D721Med (cell line): Measurements from ENCODE around the gene CELA2A.

Source experiments
- DNase-seq: peaks from one replicate; pipeline ENCODE4 v3.0.0; 2011; ENCODE audit warnings: low spot score; ENCODE audit not compliant: insufficient read length
- FAIRE-seq: peaks from 2 replicates; lab custom pipeline; 2011; peaks lifted over from hg19 to GRCh38; lab: Jason Lieb, UNC
- TF ChIP-seq, protein P1 (sequence below): IDR thresholded peaks from 2 replicates; pipeline ENCODE4 v1.5.1; 2012; ENCODE audit warnings: mild to moderate bottlenecking, control low read depth; ENCODE audit not compliant: insufficient read depth; ENCODE audit errors: missing control alignments

CELA2A gene

DNA sequence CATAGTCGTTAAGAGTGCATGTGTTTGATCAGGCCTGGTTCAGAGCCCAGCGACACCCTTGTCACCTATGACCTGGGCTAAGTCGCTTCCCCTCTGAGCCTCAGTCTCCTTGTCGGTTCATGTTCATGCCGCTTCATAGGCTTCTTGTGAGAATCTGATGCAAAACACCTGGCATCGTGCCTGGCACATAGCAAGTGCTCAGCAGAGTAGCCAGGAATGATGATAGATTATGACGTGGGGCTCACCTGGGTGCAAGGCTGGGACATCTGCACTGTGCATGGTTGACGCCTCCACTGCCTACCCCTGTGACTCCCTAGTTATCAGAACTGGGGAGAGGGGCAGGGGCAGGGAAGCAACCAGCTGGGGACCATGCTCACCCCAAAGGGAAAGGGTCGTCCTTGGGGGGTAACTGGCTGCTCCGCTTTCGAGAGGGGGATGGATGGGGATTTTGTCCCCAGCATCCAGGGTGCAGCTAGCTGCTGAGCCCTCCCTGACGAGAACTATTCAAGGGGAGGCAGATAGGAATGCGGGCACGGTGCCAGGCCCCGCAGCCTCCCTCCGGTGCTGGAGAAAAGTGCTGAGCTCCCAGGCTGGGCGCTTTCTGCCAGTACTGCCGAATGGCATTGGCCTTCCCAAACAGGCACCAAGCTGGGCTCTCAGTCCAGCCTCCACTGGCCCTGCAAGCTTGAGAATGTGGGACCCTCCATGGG, 37.6 kb upstream of the CELA2A start:
- TF ChIP-seq, protein P1, sequence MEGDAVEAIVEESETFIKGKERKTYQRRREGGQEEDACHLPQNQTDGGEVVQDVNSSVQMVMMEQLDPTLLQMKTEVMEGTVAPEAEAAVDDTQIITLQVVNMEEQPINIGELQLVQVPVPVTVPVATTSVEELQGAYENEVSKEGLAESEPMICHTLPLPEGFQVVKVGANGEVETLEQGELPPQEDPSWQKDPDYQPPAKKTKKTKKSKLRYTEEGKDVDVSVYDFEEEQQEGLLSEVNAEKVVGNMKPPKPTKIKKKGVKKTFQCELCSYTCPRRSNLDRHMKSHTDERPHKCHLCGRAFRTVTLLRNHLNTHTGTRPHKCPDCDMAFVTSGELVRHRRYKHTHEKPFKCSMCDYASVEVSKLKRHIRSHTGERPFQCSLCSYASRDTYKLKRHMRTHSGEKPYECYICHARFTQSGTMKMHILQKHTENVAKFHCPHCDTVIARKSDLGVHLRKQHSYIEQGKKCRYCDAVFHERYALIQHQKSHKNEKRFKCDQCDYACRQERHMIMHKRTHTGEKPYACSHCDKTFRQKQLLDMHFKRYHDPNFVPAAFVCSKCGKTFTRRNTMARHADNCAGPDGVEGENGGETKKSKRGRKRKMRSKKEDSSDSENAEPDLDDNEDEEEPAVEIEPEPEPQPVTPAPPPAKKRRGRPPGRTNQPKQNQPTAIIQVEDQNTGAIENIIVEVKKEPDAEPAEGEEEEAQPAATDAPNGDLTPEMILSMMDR: no peak
- DNase-seq (no peak), FAIRE-seq (no peak)

DNA sequence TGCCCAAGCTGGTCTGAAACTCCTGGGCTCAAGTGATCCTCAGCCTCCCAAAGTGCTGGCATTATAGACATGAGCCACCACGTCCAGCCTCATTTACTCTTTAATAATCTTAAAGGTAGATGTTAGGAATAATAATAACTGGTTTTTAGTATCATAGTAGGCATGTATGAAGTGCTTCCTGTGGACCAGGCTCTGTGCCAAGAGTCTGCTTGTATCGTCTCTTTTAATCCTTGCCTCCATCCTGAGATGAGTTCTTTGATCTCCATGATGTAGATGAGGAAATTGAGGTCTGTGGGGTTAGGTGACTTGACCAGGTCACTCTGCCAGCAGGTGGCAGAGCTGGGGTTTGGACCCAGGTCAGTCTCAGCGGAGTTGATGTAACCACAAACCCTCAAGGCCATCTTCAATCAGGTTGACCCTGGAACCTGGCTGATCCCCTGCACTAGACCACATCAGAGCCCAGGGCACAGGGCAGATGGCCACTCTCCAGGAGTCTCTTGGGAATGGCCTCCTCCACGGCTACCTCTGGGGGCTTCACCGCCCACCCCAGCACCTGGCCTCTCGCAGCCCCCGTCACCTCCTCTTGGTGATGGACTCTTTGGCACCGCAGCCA, 35.6 kb upstream of the CELA2A start:
- FAIRE-seq (no peak), DNase-seq (no peak)
- TF ChIP-seq, protein P1: no peak

DNA sequence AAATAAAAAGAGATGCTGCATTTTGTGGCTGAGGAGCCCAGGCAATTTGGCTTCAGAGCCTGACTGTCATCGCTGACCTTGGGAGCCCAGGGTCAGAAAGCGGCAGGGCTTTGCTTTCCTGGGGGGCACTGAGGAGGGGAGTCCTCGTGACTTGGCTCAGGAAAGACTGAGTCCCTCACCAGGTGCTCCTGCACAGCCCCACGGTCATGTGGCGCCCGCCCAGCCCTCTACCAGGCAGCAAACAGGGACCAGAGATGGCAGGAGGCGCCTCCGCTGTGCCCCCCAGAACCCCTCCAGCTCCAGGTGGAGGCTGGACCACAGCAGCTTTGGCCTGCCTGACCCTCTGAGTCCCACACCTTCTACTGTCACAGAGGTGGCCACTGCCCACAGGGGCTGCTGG, 33.7 kb upstream of the CELA2A start:
- no peak for DNase-seq
- no peak for FAIRE-seq
- TF ChIP-seq, protein P1: no peak

DNA sequence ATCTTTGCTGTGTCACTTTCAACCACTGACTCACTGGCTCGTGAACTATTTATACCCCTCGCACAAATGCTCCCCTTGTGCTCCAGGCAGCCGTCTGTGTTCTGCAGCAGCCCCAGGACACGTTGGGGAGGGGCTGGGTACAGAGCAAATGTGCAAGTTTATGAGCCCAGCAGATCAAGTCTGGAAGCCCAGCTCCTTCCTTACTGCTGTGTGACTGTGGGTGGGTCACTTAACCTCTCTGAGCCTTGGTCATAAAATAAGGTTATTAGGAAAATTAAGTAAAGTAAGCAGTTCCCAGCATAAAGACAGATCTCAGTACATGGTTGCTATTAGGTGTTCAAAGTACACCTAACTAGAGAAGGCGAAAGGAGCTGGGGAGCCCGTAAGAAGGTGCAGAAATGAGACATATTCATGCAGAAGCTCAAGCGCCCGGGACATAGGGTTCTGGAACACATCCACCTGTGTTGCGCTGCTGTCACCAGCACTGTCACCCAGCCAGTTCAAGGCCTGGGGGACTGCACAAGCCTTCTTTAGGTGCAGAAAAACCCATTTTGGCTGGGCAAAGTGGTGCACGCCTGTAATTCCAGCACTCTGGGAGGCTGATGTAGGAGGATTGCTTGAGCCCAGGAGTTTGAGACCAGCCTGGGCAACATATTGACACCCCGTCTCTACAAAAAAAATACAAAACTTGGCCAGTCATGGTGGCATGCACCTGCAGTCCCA, 33.0 kb upstream of the CELA2A start:
- FAIRE-seq (no peak), DNase-seq (no peak)
- TF ChIP-seq, protein P1: no peak

DNA sequence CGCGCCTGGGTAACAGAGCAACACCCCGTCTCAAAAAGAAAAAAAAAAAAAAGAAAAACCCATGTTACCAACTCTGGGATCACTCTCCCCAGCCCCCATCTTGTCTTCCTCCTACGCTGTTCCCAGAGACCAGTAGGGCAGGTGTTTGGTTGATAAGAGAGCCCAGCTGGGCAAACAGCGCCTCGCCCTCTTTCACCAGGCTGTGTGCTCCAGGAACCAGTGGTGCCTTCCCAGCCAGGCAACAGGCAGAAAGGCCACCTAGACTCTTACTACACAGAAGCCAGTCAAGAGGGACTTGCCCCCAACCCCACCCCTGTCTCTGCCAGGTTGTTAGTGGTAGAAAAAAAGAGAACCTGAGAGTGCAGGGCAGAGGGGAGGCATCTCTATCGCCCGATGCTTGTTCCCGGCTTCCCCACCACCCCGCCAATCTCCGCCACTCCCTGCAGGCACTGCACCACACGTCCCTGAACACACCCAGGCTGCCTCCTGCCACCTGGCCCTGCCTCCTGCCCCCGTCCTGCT, 32.3 kb upstream of the CELA2A start:
- TF ChIP-seq, protein P1: no peak
- FAIRE-seq (no peak), DNase-seq (no peak)

DNA sequence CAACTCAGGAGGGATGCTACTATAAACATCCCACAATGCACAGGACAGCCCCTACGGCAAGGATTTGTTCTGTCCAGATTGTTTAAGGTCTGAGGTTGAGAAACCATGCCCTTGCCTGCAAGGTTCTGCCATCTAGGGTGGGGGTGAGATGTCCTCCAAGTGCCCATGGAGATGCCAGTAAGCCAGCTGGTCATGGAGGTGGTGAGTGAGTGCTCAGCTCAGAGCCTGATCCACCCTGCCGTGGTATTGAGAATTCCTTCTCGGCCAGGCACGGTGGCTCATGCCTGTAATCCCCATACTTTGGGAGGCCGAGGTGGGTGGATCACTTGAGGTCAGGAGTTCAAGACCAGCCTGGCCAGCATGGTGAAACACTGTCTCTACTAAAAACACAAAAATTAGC, 31.6 kb upstream of the CELA2A start:
- FAIRE-seq (no peak), DNase-seq (no peak)
- TF ChIP-seq, protein P1: no peak
